DOHH2 (cell line): ENCODE measurements around the gene GRID1.

Experiments
- H3F3A ChIP-seq: fragments of 200-600 bp; sonication (generic), shearing (Covaris generic); 2 replicates; pipeline ENCODE4 v1.6.0; 2016; ENCODE audit warnings: antibody characterized with exemption, mild to moderate bottlenecking; ENCODE audit not compliant: control insufficient read depth, insufficient read depth
- H3K27ac ChIP-seq: fragments of 200-600 bp; sonication (generic); 2 replicates; pipeline ENCODE4 v1.5.1; 2014; ENCODE audit warnings: low read depth, mild to moderate bottlenecking, low read length, moderate library complexity
- H3K27me3 ChIP-seq: fragments of 200-600 bp; sonication (generic); 2 replicates; pipeline ENCODE4 v1.6.1; 2014; ENCODE audit warnings: mild to moderate bottlenecking, low read length, mixed read lengths; ENCODE audit not compliant: control insufficient read depth
- H3K36me3 ChIP-seq: fragments of 200-600 bp; sonication (generic); 2 replicates; pipeline ENCODE4 v1.6.1; 2014; ENCODE audit warnings: mild to moderate bottlenecking, low read length, moderate library complexity, mixed read lengths; ENCODE audit not compliant: control insufficient read depth
- H3K4me1 ChIP-seq: fragments of 200-600 bp; sonication (generic); 2 replicates; pipeline ENCODE4 v1.6.1; 2014; ENCODE audit warnings: mild to moderate bottlenecking, low read length, mixed read lengths; ENCODE audit not compliant: control insufficient read depth
- H3K4me2 ChIP-seq: fragments of 200-600 bp; sonication (generic); 2 replicates; pipeline ENCODE4 v1.6.0; 2014; ENCODE audit warnings: mild to moderate bottlenecking, low read length, moderate library complexity
- H3K4me3 ChIP-seq: fragments of 200-600 bp; sonication (generic); 2 replicates; pipeline ENCODE4 v1.5.1; 2014; ENCODE audit warnings: mild to moderate bottlenecking, low read length, mixed read lengths
- H3K79me2 ChIP-seq: fragments of 200-600 bp; sonication (generic); 2 replicates; pipeline ENCODE4 v1.6.1; 2014; ENCODE audit warnings: mild to moderate bottlenecking, low read length, mixed read lengths; ENCODE audit not compliant: control insufficient read depth
- H3K9me2 ChIP-seq: fragments of 200-600 bp; sonication (generic); replicated peaks from 2 replicates; pipeline ENCODE4 v1.6.1; 2014; ENCODE audit warnings: mild to moderate bottlenecking, low read length, mixed read lengths; ENCODE audit not compliant: control insufficient read depth
- H3K9me3 ChIP-seq: fragments of 200-600 bp; sonication (generic); 2 replicates; pipeline ENCODE4 v1.6.1; 2014; ENCODE audit warnings: antibody characterized with exemption, low read length, mixed read lengths; ENCODE audit not compliant: control insufficient read depth, insufficient read depth
- H4K20me1 ChIP-seq: fragments of 200-600 bp; sonication (generic); 2 replicates; pipeline ENCODE4 v1.6.0; 2014; ENCODE audit warnings: low read depth, mild to moderate bottlenecking, antibody characterized with exemption, low read length, moderate library complexity; ENCODE audit not compliant: control insufficient read depth, insufficient read depth
- CTCF ChIP-seq: fragments of 200-600 bp; sonication (generic); IDR thresholded peaks from one replicate; pipeline ENCODE4 v1.5.1; 2014; ENCODE audit warnings: antibody characterized with exemption, mild to moderate bottlenecking, low read depth, low read length; ENCODE audit not compliant: poor library complexity, severe bottlenecking
- EZH2phosphoT487 ChIP-seq: fragments of 200-600 bp; sonication (generic); IDR thresholded peaks from 2 replicates; pipeline ENCODE4 v1.6.1; 2017; ENCODE audit warnings: borderline replicate concordance, mild to moderate bottlenecking, antibody characterized with exemption, low read length, moderate library complexity, mixed read lengths

Gene GRID1

DNA sequence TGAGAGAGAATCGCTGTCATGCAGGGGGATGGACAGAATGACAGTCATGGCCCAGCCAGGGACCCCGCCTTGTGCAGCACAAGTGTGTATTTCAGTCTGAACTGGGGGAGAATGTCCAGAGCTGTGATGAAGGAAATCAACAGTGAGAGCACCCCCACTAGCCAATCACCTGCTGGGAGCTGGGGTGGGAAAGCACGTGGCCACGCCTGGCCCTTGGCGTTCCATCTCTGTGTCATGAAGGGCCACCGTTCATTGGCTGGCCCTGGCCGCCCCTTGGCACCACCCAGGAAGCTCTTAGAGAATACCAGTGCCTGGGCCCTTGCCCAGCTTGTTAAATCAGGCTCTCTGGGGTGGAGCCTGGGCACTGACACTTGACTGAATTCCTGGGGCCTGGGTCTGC, 22.8 kb downstream of the GRID1 start:
- H3K27me3 ChIP-seq = no peaks in the 10 kb centered on the region
- no peaks in the 10 kb centered on the region for H3K79me2 ChIP-seq
- H3K9me3 ChIP-seq = no peaks in the 10 kb centered on the region
- H3K4me2 ChIP-seq = no peak overlapping the region
- H3K9me2 ChIP-seq = no peaks in the 10 kb centered on the region
- no peaks in the 10 kb centered on the region for H3F3A ChIP-seq
- no peaks in the 10 kb centered on the region for H4K20me1 ChIP-seq
- no peaks in the 10 kb centered on the region for H3K4me1 ChIP-seq
- H3K4me3 ChIP-seq = no peak overlapping the region
- TF ChIP-seq EZH2phosphoT487 (no peak), CTCF (no peak)
- H3K27ac ChIP-seq = no peak overlapping the region
- no peaks in the 10 kb centered on the region for H3K36me3 ChIP-seq

DNA sequence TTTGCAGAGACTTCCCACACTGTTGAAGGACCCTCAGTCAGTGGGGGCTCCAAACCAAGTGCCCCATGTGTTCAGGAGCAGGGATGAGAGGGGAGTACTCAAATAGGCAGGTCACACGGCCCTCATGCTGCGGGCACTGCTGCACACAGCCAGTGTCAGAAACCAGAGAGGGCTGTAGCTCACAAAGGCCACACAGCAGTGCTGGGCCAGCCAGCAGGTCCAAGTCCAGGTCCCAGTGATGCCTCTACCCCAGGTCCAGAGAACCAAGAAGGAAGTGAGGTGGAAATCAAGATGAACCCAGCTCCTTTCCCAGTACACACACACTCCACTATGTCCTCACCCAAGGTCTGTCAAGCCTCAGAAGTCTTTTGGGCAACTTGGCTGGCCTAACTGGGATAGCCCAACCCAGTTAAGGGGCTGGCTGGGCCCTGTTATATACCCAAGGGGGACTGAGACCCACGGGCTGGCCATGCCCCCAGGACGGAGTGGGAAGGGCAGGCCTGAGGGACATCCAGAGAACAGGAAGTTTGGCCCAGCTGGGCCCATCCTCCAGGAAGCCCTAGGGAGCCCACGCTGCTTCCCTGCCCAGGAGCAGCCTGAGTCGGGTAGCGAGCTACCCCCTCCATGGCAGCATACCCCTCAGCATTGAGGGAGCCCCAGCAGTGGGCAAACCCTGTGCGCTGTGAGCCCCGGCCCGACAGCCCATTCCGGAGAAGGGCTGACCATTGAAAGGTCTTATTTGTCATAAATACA, 24.3 kb downstream of the GRID1 start:
- H3K4me3 ChIP-seq = no peak overlapping the region
- H3K9me2 ChIP-seq = no peaks in the 10 kb centered on the region
- H4K20me1 ChIP-seq = no peaks in the 10 kb centered on the region
- no peak for TF ChIP-seq CTCF
- no peak for TF ChIP-seq EZH2phosphoT487
- peaks cover 3% of the 10 kb centered on the region; the same call in 1 of the 2 replicates for H3K9me3 ChIP-seq
- no peaks in the 10 kb centered on the region for H3K36me3 ChIP-seq
- H3F3A ChIP-seq = no peaks in the 10 kb centered on the region
- H3K79me2 ChIP-seq = no peaks in the 10 kb centered on the region
- no peaks in the 10 kb centered on the region for H3K27me3 ChIP-seq
- H3K4me1 ChIP-seq = no peaks in the 10 kb centered on the region
- H3K4me2 ChIP-seq = no peak overlapping the region
- H3K27ac ChIP-seq = no peak overlapping the region

- Histone ChIP-seq H3K27ac (no peak overlapping the region), H4K20me1 (no peaks in the 10 kb centered on the region), H3K9me2 (no peaks in the 10 kb centered on the region), H3K4me3 (no peak overlapping the region), H3F3A (no peaks in the 10 kb centered on the region), H3K4me2 (no peak overlapping the region), H3K9me3 (peaks cover 3% of the 10 kb centered on the region; the same call in 1 of the 2 replicates), H3K79me2 (no peaks in the 10 kb centered on the region), H3K27me3 (no peaks in the 10 kb centered on the region), H3K36me3 (no peaks in the 10 kb centered on the region), H3K4me1 (no peaks in the 10 kb centered on the region)
- TF ChIP-seq EZH2phosphoT487 = no peak
- TF ChIP-seq CTCF = no peak
Observed at GRCh38 chr10:86341361-86341811, 25.2 kb downstream of the GRID1 start.
